HL-60 (cell line): ENCODE data around the gene ADAM33.

Experiments
- POLR2AphosphoS5 ChIP-seq: IDR thresholded peaks from 2 replicates; pipeline ENCODE4 v1.6.1; 2012; ENCODE audit warnings: low read depth
- TF ChIP-seq, protein P1 (sequence below): IDR thresholded peaks from one replicate; pipeline ENCODE4 v1.5.1; 2011; ENCODE audit warnings: low read length, control low read depth, inconsistent platforms; ENCODE audit not compliant: insufficient read depth

DNA sequence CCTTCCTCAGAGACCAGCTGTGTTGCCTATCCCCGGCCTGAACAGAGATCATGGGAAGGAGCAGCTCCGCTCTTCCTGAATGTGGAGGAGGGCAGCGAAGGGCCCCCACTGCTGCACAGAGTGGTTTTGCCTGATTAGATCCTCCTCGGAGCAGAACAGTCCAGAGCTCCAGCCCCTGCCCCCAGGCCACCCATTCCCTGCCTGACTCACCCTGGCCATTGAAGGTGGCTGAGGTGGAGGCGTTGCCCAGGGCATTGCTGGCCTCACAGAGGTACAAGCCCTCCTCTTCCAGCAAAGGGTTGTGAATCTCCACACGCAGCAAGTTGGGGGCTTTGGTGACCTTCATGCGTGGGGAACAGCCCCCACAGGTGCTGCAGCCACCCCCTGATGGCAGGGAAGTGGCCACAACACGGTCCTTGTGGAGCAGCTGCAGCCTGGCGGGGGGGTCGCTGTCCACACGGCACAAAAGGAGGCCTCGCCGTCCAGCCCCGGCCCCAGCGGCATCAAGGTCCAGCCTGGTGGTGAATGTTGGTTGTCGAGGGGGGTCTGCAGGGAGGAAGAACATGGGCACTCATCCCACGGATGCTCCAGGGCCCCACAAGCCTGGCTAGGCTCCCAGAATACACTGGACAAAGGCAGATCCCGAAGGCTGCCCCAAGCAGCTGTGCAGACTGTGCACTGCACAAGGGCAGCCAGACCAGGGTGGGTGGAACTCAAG, 15.9 kb upstream of the ADAM33 start:
- TF ChIP-seq, protein P1, sequence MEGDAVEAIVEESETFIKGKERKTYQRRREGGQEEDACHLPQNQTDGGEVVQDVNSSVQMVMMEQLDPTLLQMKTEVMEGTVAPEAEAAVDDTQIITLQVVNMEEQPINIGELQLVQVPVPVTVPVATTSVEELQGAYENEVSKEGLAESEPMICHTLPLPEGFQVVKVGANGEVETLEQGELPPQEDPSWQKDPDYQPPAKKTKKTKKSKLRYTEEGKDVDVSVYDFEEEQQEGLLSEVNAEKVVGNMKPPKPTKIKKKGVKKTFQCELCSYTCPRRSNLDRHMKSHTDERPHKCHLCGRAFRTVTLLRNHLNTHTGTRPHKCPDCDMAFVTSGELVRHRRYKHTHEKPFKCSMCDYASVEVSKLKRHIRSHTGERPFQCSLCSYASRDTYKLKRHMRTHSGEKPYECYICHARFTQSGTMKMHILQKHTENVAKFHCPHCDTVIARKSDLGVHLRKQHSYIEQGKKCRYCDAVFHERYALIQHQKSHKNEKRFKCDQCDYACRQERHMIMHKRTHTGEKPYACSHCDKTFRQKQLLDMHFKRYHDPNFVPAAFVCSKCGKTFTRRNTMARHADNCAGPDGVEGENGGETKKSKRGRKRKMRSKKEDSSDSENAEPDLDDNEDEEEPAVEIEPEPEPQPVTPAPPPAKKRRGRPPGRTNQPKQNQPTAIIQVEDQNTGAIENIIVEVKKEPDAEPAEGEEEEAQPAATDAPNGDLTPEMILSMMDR, result no peak
- TF ChIP-seq POLR2AphosphoS5, result no peak
